Activated CD8-positive, alpha-beta memory T cell treated with anti-CD3 and anti-CD28 coated beads, Interleukin-2, amount 10 ng/mL, durations not matched to agents 7 days and 5 days (primary cell): Measurements from ENCODE around the gene RPL6. TPM values are rescaled to one million over a fixed set of nuclear protein-coding genes. Genes with fewer than 3 reads are reported as not detected.
"Not testable (repeated sequence)": the region's sequence is repeated elsewhere in the genome, so short reads cannot be mapped to it uniquely, and the experiment has no call there.

Experiments used
- ATAC-seq: fragments of 150-1000 bp; cut with Tn5 transposase; one replicate; pipeline ENCODE4 v1.10.0; 2021; ENCODE audit warnings: moderate library complexity
- CTCF ChIA-PET: fragments of 350-600 bp; sonication (Branson Sonifier 250); formaldehyde crosslinking; loops from one replicate; lab custom pipeline; 2021; ENCODE audit warnings: antibody characterized with exemption; lab: Charles Lee
- DNase-seq: peaks from one replicate; pipeline ENCODE4 v3.0.0-alpha.2; 2020
- H3K27ac Mint-ChIP-seq: one replicate; pipeline ENCODE4 v1.8.0; 2021; ENCODE audit warnings: mild to moderate bottlenecking, mixed read lengths
- H3K27me3 Mint-ChIP-seq: one replicate; pipeline ENCODE4 v1.8.0; 2021; ENCODE audit warnings: mixed read lengths
- H3K36me3 Mint-ChIP-seq: one replicate; pipeline ENCODE4 v1.8.0; 2021; ENCODE audit warnings: mild to moderate bottlenecking, mixed read lengths
- H3K4me1 Mint-ChIP-seq: one replicate; pipeline ENCODE4 v1.8.0; 2021; ENCODE audit warnings: mixed read lengths
- H3K4me3 Mint-ChIP-seq: one replicate; pipeline ENCODE4 v1.8.0; 2021; ENCODE audit warnings: mild to moderate bottlenecking, moderate library complexity, mixed read lengths
- H3K9me3 Mint-ChIP-seq: one replicate; pipeline ENCODE4 v1.8.0; 2022; ENCODE audit warnings: low read depth, mixed read lengths
- total RNA-seq, 2 experiments: library from RNA; stranded (reverse); gene quantifications; one replicate each; pipeline ENCODE4 v1.2.3, GENCODE V29; 2021

The RPL6 gene
- total RNA-seq, 2 experiments from 2014 or later: 778 to 1,078 TPM

GRCh38 chr12:112413855-112414625 lies 4.6 kb upstream of the RPL6 start:
- Mint-ChIP-seq H3K27me3 (no peaks in the 10 kb centered on the region), H3K27ac (no peak overlapping the region), H3K36me3 (peaks cover 2% of the 10 kb centered on the region), H3K9me3 (no peaks in the 10 kb centered on the region), H3K4me1 (peaks cover 18% of the 10 kb centered on the region), H3K4me3 (no peak overlapping the region)
- no peak for ATAC-seq
- DNase-seq: no peak
- CTCF ChIA-PET: interaction anchor here (1.6 kb wide), 1 partner anchor 215 kb away, joined by 6 read pairs; no protein-coding TSS in a partner anchor

GRCh38 chr12:112409906-112410244 lies 470 bp upstream of the RPL6 start:
- DNase-seq (no peak), ATAC-seq (no peak)
- Mint-ChIP-seq H3K36me3 (peaks cover 38% of the 10 kb centered on the region), H3K9me3 (no peaks in the 10 kb centered on the region), H3K4me1 (peaks cover 38% of the 10 kb centered on the region), H3K27me3 (no peaks in the 10 kb centered on the region), H3K4me3 (peak overlapping the region; percentile 94), H3K27ac (peak overlapping the region; percentile 99)
- CTCF ChIA-PET: interaction anchor here (0.9 to 1.8 kb wide), 4 partner anchors 22 to 396 kb away, joined by 3 to 4 read pairs (median 4); no protein-coding TSS in a partner anchor

- peak overlapping the region; percentile 99 for H3K27ac Mint-ChIP-seq
- DNase-seq (peak; percentile 51), ATAC-seq (peak; percentile 63)
- H3K9me3 Mint-ChIP-seq: no peaks in the 10 kb centered on the region
- peaks cover 38% of the 10 kb centered on the region for H3K4me1 Mint-ChIP-seq
- CTCF ChIA-PET: no interaction called here
- H3K27me3 Mint-ChIP-seq: no peaks in the 10 kb centered on the region
- peaks cover 44% of the 10 kb centered on the region for H3K36me3 Mint-ChIP-seq
- H3K4me3 Mint-ChIP-seq: peak overlapping the region; percentile 94
These were observed 784 bp downstream of the RPL6 start for GRCh38 chr12:112408621-112409020.

- peaks cover 46% of the 10 kb centered on the region for H3K36me3 Mint-ChIP-seq
- peaks cover 38% of the 10 kb centered on the region for H3K4me1 Mint-ChIP-seq
- H3K27me3 Mint-ChIP-seq, H3K9me3 Mint-ChIP-seq, DNase-seq, ATAC-seq, CTCF ChIA-PET: not testable (repeated sequence)
- peak overlapping the region; percentile 99 for H3K27ac Mint-ChIP-seq
- H3K4me3 Mint-ChIP-seq: peak overlapping the region; percentile 94
These were observed 1.7 kb downstream of the RPL6 start for GRCh38 chr12:112407683-112408082.

GRCh38 chr12:112406519-112407488 lies 2.6 kb downstream of the RPL6 start:
- Mint-ChIP-seq H3K36me3 (peaks cover 46% of the 10 kb centered on the region), H3K27me3 (no peaks in the 10 kb centered on the region), H3K27ac (peak overlapping the region; percentile 75), H3K9me3 (no peaks in the 10 kb centered on the region), H3K4me3 (peak overlapping the region; percentile 94), H3K4me1 (peaks cover 38% of the 10 kb centered on the region)
- ATAC-seq: no peak
- CTCF ChIA-PET: interaction anchor here (1.4 kb wide), 1 partner anchor 19 kb away, joined by 7 read pairs; no protein-coding TSS in a partner anchor
- DNase-seq: no peak

GRCh38 chr12:112401903-112402498 lies 7.4 kb downstream of the RPL6 start:
- H3K4me1 Mint-ChIP-seq: peaks cover 12% of the 10 kb centered on the region
- CTCF ChIA-PET: interaction anchor here (0.7 to 1.8 kb wide), 4 partner anchors 14 to 621 kb away, joined by 3 to 8 read pairs (median 4); no protein-coding TSS in a partner anchor
- peaks cover 3% of the 10 kb centered on the region for H3K27me3 Mint-ChIP-seq
- peaks cover 26% of the 10 kb centered on the region for H3K36me3 Mint-ChIP-seq
- DNase-seq (no peak), ATAC-seq (peak; percentile 20)
- no peak overlapping the region for H3K4me3 Mint-ChIP-seq
- H3K27ac Mint-ChIP-seq: no peak overlapping the region
- H3K9me3 Mint-ChIP-seq: no peaks in the 10 kb centered on the region

GRCh38 chr12:112401054-112401453 lies 8.4 kb downstream of the RPL6 start:
- CTCF ChIA-PET: interaction anchor here (1.2 to 1.8 kb wide), 2 partner anchors 10 to 14 kb away, joined by 3 to 8 read pairs; no protein-coding TSS in a partner anchor
- ATAC-seq: no peak
- H3K27me3 Mint-ChIP-seq: peaks cover 9% of the 10 kb centered on the region

GRCh38 chr12:112393328-112393727 lies 16.1 kb downstream of the RPL6 start:
- H3K36me3 Mint-ChIP-seq: no peaks in the 10 kb centered on the region
- H3K27me3 Mint-ChIP-seq: peaks cover 21% of the 10 kb centered on the region
- ATAC-seq (no peak), DNase-seq (no peak)
- no peaks in the 10 kb centered on the region for H3K4me1 Mint-ChIP-seq
- H3K27ac Mint-ChIP-seq: no peak overlapping the region
- peaks cover 3% of the 10 kb centered on the region for H3K9me3 Mint-ChIP-seq
- no peak overlapping the region for H3K4me3 Mint-ChIP-seq
- CTCF ChIA-PET: no interaction called here

More at GRCh38 chr12:112401054-112401453, 8.4 kb downstream of the RPL6 start:
- Mint-ChIP-seq H3K4me3 (no peak overlapping the region), H3K9me3 (no peaks in the 10 kb centered on the region), H3K27ac (no peak overlapping the region), H3K4me1 (peaks cover 4% of the 10 kb centered on the region), H3K36me3 (peaks cover 18% of the 10 kb centered on the region)
- DNase-seq: no peak

GRCh38 chr12:112389922-112390654 lies 19.3 kb downstream of the RPL6 start:
- not testable (repeated sequence) for DNase-seq, H3K4me3 Mint-ChIP-seq, ATAC-seq, H3K36me3 Mint-ChIP-seq, H3K9me3 Mint-ChIP-seq, H3K27ac Mint-ChIP-seq
- CTCF ChIA-PET: interaction anchor here (4.4 kb wide), 1 partner anchor 191 kb away, joined by 102 read pairs; no protein-coding TSS in a partner anchor
- Mint-ChIP-seq H3K27me3 (peaks cover 16% of the 10 kb centered on the region), H3K4me1 (peaks cover 10% of the 10 kb centered on the region)

GRCh38 chr12:112389228-112389627 lies 20.2 kb downstream of the RPL6 start:
- Mint-ChIP-seq H3K4me3 (no peak overlapping the region), H3K9me3 (no peaks in the 10 kb centered on the region), H3K36me3 (no peaks in the 10 kb centered on the region), H3K27me3 (peaks cover 16% of the 10 kb centered on the region), H3K27ac (no peak overlapping the region), H3K4me1 (peaks cover 10% of the 10 kb centered on the region)
- ATAC-seq: no peak
- CTCF ChIA-PET: interaction anchor here (2.4 to 4.4 kb wide), 2 partner anchors 190 to 197 kb away, joined by 9 to 102 read pairs; no protein-coding TSS in a partner anchor
- DNase-seq: no peak

GRCh38 chr12:112386726-112387125 lies 22.7 kb downstream of the RPL6 start:
- H3K9me3 Mint-ChIP-seq: no peaks in the 10 kb centered on the region
- no peak for ATAC-seq
- no peak overlapping the region for H3K4me3 Mint-ChIP-seq
- H3K27ac Mint-ChIP-seq: peak overlapping the region; percentile 11
- CTCF ChIA-PET: interaction anchor here (0.6 to 4.4 kb wide), 37 partner anchors 8 to 574 kb away, joined by 3 to 102 read pairs (median 5); partner anchors contain the start of genes MAPKAPK5, PTPN11 and TRAFD1
- DNase-seq: no peak
- H3K4me1 Mint-ChIP-seq: peaks cover 15% of the 10 kb centered on the region
- no peaks in the 10 kb centered on the region for H3K36me3 Mint-ChIP-seq
- H3K27me3 Mint-ChIP-seq: peaks cover 16% of the 10 kb centered on the region

- no peaks in the 10 kb centered on the region for H3K36me3 Mint-ChIP-seq
- no peaks in the 10 kb centered on the region for H3K9me3 Mint-ChIP-seq
- H3K4me3 Mint-ChIP-seq: peak overlapping the region; percentile 81
- ATAC-seq (no peak), DNase-seq (no peak)
- peak overlapping the region; percentile 82 for H3K27ac Mint-ChIP-seq
- H3K27me3 Mint-ChIP-seq: peaks cover 2% of the 10 kb centered on the region
- CTCF ChIA-PET: interaction anchor here (2.3 kb wide), 1 partner anchor 185 kb away, joined by 13 read pairs; no protein-coding TSS in a partner anchor
- H3K4me1 Mint-ChIP-seq: peaks cover 31% of the 10 kb centered on the region
These were observed 26.5 kb downstream of the RPL6 start for GRCh38 chr12:112382866-112383265.
